Measurements from ENCODE around the gene ASL.
"Not testable (repeated sequence)": the region's sequence is repeated elsewhere in the genome, so short reads cannot be mapped to it uniquely, and the experiment has no call there.

Gene ASL

GRCh38 chr7:66119245-66119850 lies 43.7 kb downstream of the ASL start:
- no peak for DNase-seq

DNA sequence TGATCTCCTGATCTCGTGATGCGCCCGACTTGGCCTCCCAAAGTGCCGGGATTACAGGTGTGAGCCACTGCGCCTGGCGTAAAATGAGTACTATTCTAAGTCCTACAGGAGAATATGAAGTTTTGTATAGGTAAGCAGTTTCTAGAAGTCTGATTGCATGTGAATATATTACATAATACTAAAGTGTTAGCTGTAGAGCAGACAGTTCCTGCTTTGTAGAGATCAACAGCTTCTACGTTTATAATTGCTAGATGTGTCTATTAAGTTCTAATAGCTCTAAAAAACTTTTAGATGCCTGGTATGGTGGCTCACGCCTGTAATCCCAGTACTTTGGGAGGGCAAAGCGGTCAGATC lies 47.5 kb downstream of the ASL start:
- DNase-seq: no peak

DNA sequence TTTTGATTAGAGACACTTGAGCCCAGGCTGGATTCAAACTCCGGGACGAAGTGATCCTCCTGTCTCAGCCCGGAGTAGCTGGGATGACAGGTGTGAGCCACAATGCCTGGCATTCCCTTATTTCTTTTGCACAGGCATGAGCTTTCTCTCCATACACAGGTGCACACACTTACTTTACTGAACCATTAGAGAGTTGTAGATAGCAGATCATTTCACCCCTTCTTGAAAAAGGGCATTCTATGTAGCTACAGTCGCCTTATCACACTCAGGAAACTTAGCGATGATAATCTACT lies 48.9 kb downstream of the ASL start:
- not testable (repeated sequence) for DNase-seq

- DNase-seq: no peak
These were observed 49.6 kb downstream of the ASL start for GRCh38 chr7:66125052-66125694.

GRCh38 chr7:66125781-66126352 lies 50.2 kb downstream of the ASL start:
- not testable (repeated sequence) for DNase-seq

- DNase-seq: not testable (repeated sequence)
These were observed 51.6 kb downstream of the ASL start for GRCh38 chr7:66127172-66127571.

GRCh38 chr7:66138994-66139752 lies 63.6 kb downstream of the ASL start:
- DNase-seq: no peak

GRCh38 chr7:66140924-66141323 lies 65.3 kb downstream of the ASL start:
- no peak for DNase-seq

GRCh38 chr7:66142334-66142733 lies 66.7 kb downstream of the ASL start:
- no peak for DNase-seq

GRCh38 chr7:66142996-66143395 lies 67.4 kb downstream of the ASL start:
- no peak for DNase-seq

Measured in stimulated activated CD4-positive, alpha-beta T cell treated with anti-CD3 and anti-CD28 coated beads, Interleukin-12 subunit alpha, Interleukin-12 subunit beta, amount 100 ng/mL, for 4 hours (primary cell).